A673 (cell line): ENCODE measurements around the gene CLTCL1. TPM values are rescaled to one million over a fixed set of nuclear protein-coding genes. Genes with fewer than 3 reads are reported as not detected.
A peak's percentile ranks its signal among the peaks of the same experiment; 100 is the strongest.

ENCODE experiments used
- BruUV-seq: library from RNA; stranded (reverse); fragments of 400-500 nt; replicated peaks from 2 replicates; lab custom pipeline; 2021; lab: Mats Ljungman, UMichigan
- CTCF ChIA-PET: fragments of 300-600 bp; sonication (Branson Sonifier 250); formaldehyde crosslinking; loops from one replicate; lab custom pipeline; 2022; ENCODE audit warnings: antibody characterized with exemption; lab: Charles Lee
- POLR2A ChIA-PET: fragments of 300-600 bp; sonication (Branson Sonifier 250); formaldehyde crosslinking; loops from one replicate; lab custom pipeline; 2022; ENCODE audit warnings: antibody characterized with exemption; ENCODE audit not compliant: low non-redundant PET; lab: Charles Lee
- DNase-seq: peaks from one replicate; pipeline ENCODE4 v3.0.0-alpha.2; 2015; ENCODE audit warnings: low spot score
- H3K27ac ChIP-seq: fragments of 200-600 bp; sonication (generic); 2 replicates; pipeline ENCODE4 v1.5.1; 2016; ENCODE audit warnings: mixed run types, low read depth, mild to moderate bottlenecking, mixed read lengths, antibody characterized with exemption, low read length; ENCODE audit not compliant: poor library complexity, severe bottlenecking
- H3K27me3 ChIP-seq: fragments of 200-600 bp; sonication (generic); replicated peaks from 2 replicates; pipeline ENCODE4 v1.6.1; 2017; ENCODE audit warnings: mixed run types, low read depth, mild to moderate bottlenecking, mixed read lengths, antibody characterized with exemption, low read length; ENCODE audit not compliant: insufficient read depth, poor library complexity
- H3K36me3 ChIP-seq: fragments of 200-600 bp; sonication (generic); 2 replicates; pipeline ENCODE4 v1.6.1; 2016; ENCODE audit warnings: mixed run types, mild to moderate bottlenecking, mixed read lengths, antibody characterized with exemption, low read length; ENCODE audit not compliant: insufficient read depth, poor library complexity, severe bottlenecking
- H3K4me1 ChIP-seq: fragments of 200-600 bp; sonication (generic); 2 replicates; pipeline ENCODE4 v1.6.1; 2017; ENCODE audit warnings: mixed run types, mild to moderate bottlenecking, mixed read lengths, antibody characterized with exemption, low read length; ENCODE audit not compliant: insufficient read depth, poor library complexity, severe bottlenecking
- H3K4me3 ChIP-seq: fragments of 200-600 bp; sonication (generic); 2 replicates; pipeline ENCODE4 v1.5.1; 2016; ENCODE audit warnings: low read depth, mixed run types, mild to moderate bottlenecking, mixed read lengths, low read length; ENCODE audit not compliant: poor library complexity, severe bottlenecking
- H3K9me3 ChIP-seq: fragments of 200-600 bp; sonication (generic); 2 replicates; pipeline ENCODE4 v1.6.1; 2016; ENCODE audit warnings: mixed run types, low read depth, mild to moderate bottlenecking, mixed read lengths, antibody characterized with exemption, low read length; ENCODE audit not compliant: poor library complexity, severe bottlenecking
- CTCF ChIP-seq: fragments of 300-800, 200-600 bp; sonication (generic); conservative IDR thresholded peaks from 2 replicates; pipeline ENCODE4 v1.5.1; 2017; ENCODE audit warnings: low read depth, mild to moderate bottlenecking, antibody characterized with exemption, low read length, moderate library complexity, mixed read lengths
- EZH2 ChIP-seq: fragments of 200-600 bp; sonication (generic); IDR thresholded peaks from 2 replicates; pipeline ENCODE4 v1.6.1; 2017; ENCODE audit warnings: borderline replicate concordance, low read depth, mild to moderate bottlenecking, mixed read lengths, antibody characterized with exemption, low read length; ENCODE audit not compliant: poor library complexity, severe bottlenecking
- intact Hi-C: fragments of 100-400 bp; cut with micrococcal nuclease; formaldehyde crosslinking; loops from one replicate; pipeline ENCODE4 v1.10.0; 2022; ENCODE audit not compliant: unreplicated experiment
- total RNA-seq: library from RNA; stranded (reverse); gene quantifications from 2 replicates; pipeline ENCODE4 v1.2.3, GENCODE V29; 2021

Gene CLTCL1
- total RNA-seq, 1 experiment from 2014 or later: 7.5 TPM

- TF ChIP-seq CTCF (no peak), EZH2 (peak; percentile 99)
- ChIA-PET CTCF (interaction anchor here (0.9 kb wide), 1 partner anchor 480 kb away, joined by 3 read pairs; no protein-coding TSS in a partner anchor), POLR2A (no interaction called here)
- Histone ChIP-seq H3K9me3 (no peaks in the 10 kb centered on the region), H3K27me3 (peaks cover 74% of the 10 kb centered on the region), H3K36me3 (no peaks in the 10 kb centered on the region), H3K4me3 (no peak overlapping the region), H3K27ac (no peak overlapping the region), H3K4me1 (no peaks in the 10 kb centered on the region)
- no TSS peak for BruUV-seq
- intact Hi-C loops: no loop called here
- DNase-seq: no peak
These were observed 142.3 kb downstream of the CLTCL1 start for GRCh38 chr22:19149047-19149883.

- CTCF ChIA-PET: interaction anchor here (0.9 kb wide), 1 partner anchor 481 kb away, joined by 3 read pairs; no protein-coding TSS in a partner anchor
- Histone ChIP-seq H3K27me3 (peaks cover 69% of the 10 kb centered on the region), H3K9me3 (no peaks in the 10 kb centered on the region), H3K4me1 (no peaks in the 10 kb centered on the region), H3K4me3 (no peak overlapping the region), H3K36me3 (no peaks in the 10 kb centered on the region), H3K27ac (no peak overlapping the region)
- no TSS peak for BruUV-seq
- DNase-seq: no peak
- POLR2A ChIA-PET: no interaction called here
- intact Hi-C loops: no loop called here
- no peak for TF ChIP-seq CTCF
- TF ChIP-seq EZH2: no peak
These were observed 143.0 kb downstream of the CLTCL1 start for GRCh38 chr22:19148417-19149046.

- CTCF ChIA-PET: interaction anchor here (0.9 kb wide), 1 partner anchor 483 kb away, joined by 3 read pairs; no protein-coding TSS in a partner anchor
- no peak for DNase-seq
- intact Hi-C loops: no loop called here
These were observed 144.2 kb downstream of the CLTCL1 start for GRCh38 chr22:19147195-19147780.

More at GRCh38 chr22:19147195-19147780, 144.2 kb downstream of the CLTCL1 start:
- BruUV-seq: no TSS peak
- Histone ChIP-seq H3K36me3 (peaks cover 3% of the 10 kb centered on the region), H3K9me3 (no peaks in the 10 kb centered on the region), H3K4me3 (no peak overlapping the region), H3K4me1 (no peaks in the 10 kb centered on the region), H3K27ac (no peak overlapping the region), H3K27me3 (peaks cover 59% of the 10 kb centered on the region)
- TF ChIP-seq EZH2: no peak
- TF ChIP-seq CTCF: no peak
- POLR2A ChIA-PET: no interaction called here
